Caco-2 (cell line): ENCODE measurements around the gene SPR. TPM values are rescaled to one million over a fixed set of nuclear protein-coding genes. Genes with fewer than 3 reads are reported as not detected.

Experiments
- BruUV-seq: library from RNA; stranded (reverse); fragments of 400-500 nt; replicated peaks from 2 replicates; lab custom pipeline; 2021; lab: Mats Ljungman, UMichigan
- CTCF ChIA-PET: fragments of 300-600 bp; sonication (Branson Sonifier 250); formaldehyde crosslinking; loops from one replicate; lab custom pipeline; 2022; ENCODE audit warnings: antibody characterized with exemption; lab: Charles Lee
- POLR2A ChIA-PET: fragments of 300-600 bp; sonication (Branson Sonifier 250); formaldehyde crosslinking; loops from one replicate; lab custom pipeline; 2022; ENCODE audit warnings: antibody characterized with exemption; lab: Charles Lee
- DNase-seq, 2 experiments: peaks; one replicate each; pipeline versions ENCODE4 v3.0.0 to v3.0.0-alpha.2; 2020 to 2022
- H3K27me3 ChIP-seq: replicated peaks from 2 replicates; pipeline ENCODE4 v1.6.0; 2011; ENCODE audit warnings: low read length; ENCODE audit not compliant: control insufficient read depth, insufficient read depth
- H3K36me3 ChIP-seq: 2 replicates; pipeline ENCODE4 v1.5.1; 2011; ENCODE audit warnings: low read length; ENCODE audit not compliant: control insufficient read depth, insufficient read depth
- H3K4me1 ChIP-seq: fragments of 250-450 bp; sonication (Bioruptor Pico); 2 replicates; pipeline ENCODE4 v1.5.1; 2020; ENCODE audit warnings: mild to moderate bottlenecking
- H3K4me3 ChIP-seq: 2 replicates; pipeline ENCODE4 v1.5.1; 2011; ENCODE audit warnings: low read depth, mild to moderate bottlenecking, control low read depth, low read length
- H3K9me3 ChIP-seq: fragments of 250-450 bp; sonication (Bioruptor Pico); 2 replicates; pipeline ENCODE4 v1.5.1; 2020; ENCODE audit warnings: mild to moderate bottlenecking, moderate library complexity
- H3K27ac Mint-ChIP-seq: one replicate; pipeline ENCODE4 v1.8.0; 2022; ENCODE audit warnings: mixed read lengths; ENCODE audit not compliant: unreplicated experiment
- H3K27me3 Mint-ChIP-seq: one replicate; pipeline ENCODE4 v1.8.0; 2022; ENCODE audit warnings: mixed read lengths; ENCODE audit not compliant: insufficient read depth, unreplicated experiment
- H3K36me3 Mint-ChIP-seq: one replicate; pipeline ENCODE4 v1.8.0; 2022; ENCODE audit warnings: mild to moderate bottlenecking, mixed read lengths; ENCODE audit not compliant: insufficient read depth, unreplicated experiment
- H3K4me1 Mint-ChIP-seq: one replicate; pipeline ENCODE4 v1.8.0; 2022; ENCODE audit warnings: low read depth, mixed read lengths; ENCODE audit not compliant: unreplicated experiment
- H3K4me3 Mint-ChIP-seq: one replicate; pipeline ENCODE4 v1.8.0; 2022; ENCODE audit warnings: mild to moderate bottlenecking, moderate library complexity, mixed read lengths; ENCODE audit not compliant: unreplicated experiment
- H3K9me3 Mint-ChIP-seq: one replicate; pipeline ENCODE4 v1.8.0; 2022; ENCODE audit warnings: mixed read lengths; ENCODE audit not compliant: unreplicated experiment
- CTCF ChIP-seq, 2 experiments: fragments of 200-600 bp in 1 of 2; IDR thresholded peaks; 1 replicate in 1 of 2; 2 replicates in 1 of 2; pipeline versions ENCODE4 v1.5.1 to v1.8.0; 2011 to 2022; ENCODE audit warnings: antibody characterized with exemption in 1 of 2, control low read depth in 1 of 2, inconsistent platforms in 1 of 2, low read depth in 1 of 2, low read length in 1 of 2, mild to moderate bottlenecking in 1 of 2, moderate library complexity in 1 of 2; ENCODE audit not compliant: insufficient read depth in 1 of 2, severe bottlenecking in 1 of 2, unreplicated experiment in 1 of 2
- intact Hi-C: fragments of 100-400 bp; cut with micrococcal nuclease; formaldehyde crosslinking; loops from one replicate; pipeline ENCODE4 v1.10.0; 2022; ENCODE audit not compliant: unreplicated experiment
- total RNA-seq: library from RNA; stranded (reverse); gene quantifications from 2 replicates; pipeline ENCODE4 v1.2.3, GENCODE V29; 2022

Gene SPR
- total RNA-seq, 1 experiment from 2014 or later: 49.6 TPM

GRCh38 chr2:72915907-72916742 lies 28.9 kb downstream of the SPR start:
- no peaks in the 10 kb centered on the region for H3K4me1 Mint-ChIP-seq
- Histone ChIP-seq H3K36me3 (no peaks in the 10 kb centered on the region), H3K4me3 (peak overlapping the region; percentile 61), H3K27me3 (peaks cover 4% of the 10 kb centered on the region), H3K4me1 (peaks cover 19% of the 10 kb centered on the region; the same call in 1 of the 2 replicates), H3K9me3 (no peaks in the 10 kb centered on the region)
- no peaks in the 10 kb centered on the region for H3K9me3 Mint-ChIP-seq
- no peak for TF ChIP-seq CTCF (IDR thresholded peaks at IDR 0.05; ENCODE audit: insufficient read depth in 1 of 2, low read depth in 1 of 2, low read length in 1 of 2, severe bottlenecking in 1 of 2, unreplicated experiment in 1 of 2)
- peak overlapping the region; percentile 83 for H3K4me3 Mint-ChIP-seq
- no TSS peak for BruUV-seq
- POLR2A ChIA-PET: no interaction called here
- no peaks in the 10 kb centered on the region for H3K36me3 Mint-ChIP-seq
- no peak overlapping the region for H3K27ac Mint-ChIP-seq
- CTCF ChIA-PET: interaction anchor here (0.7 to 3.1 kb wide), 4 partner anchors 18 to 134 kb away, joined by 3 to 18 read pairs (median 8); partner anchors contain the start of gene SPR
- DNase-seq: peak; percentile 84 to 87
- H3K27me3 Mint-ChIP-seq: peaks cover 34% of the 10 kb centered on the region
- intact Hi-C loops: loop anchor here (1.0 to 5.0 kb wide), 2 partner anchors 29 to 196 kb away; partner anchors contain the start of genes RAB11FIP5 and SPR

DNA sequence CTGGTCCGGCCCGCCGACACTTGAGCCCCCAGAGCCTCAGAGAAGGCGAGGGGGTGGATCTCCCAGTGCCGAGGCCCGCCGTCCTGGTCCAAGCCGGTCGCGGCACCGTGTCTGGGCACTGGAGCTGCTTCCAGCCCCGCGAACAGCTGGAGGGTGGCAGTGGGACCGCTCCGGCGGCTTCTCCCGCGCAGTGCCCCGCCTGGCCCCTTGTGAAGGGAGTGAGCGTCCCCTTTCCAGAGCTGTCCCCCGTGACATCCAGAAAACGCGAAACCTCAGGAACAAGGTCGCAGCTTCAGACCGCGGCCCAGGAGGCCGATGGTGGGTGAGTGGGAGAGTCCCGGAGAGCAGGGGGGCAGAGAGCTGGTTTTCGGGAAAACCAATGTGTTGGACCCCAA lies 29.5 kb downstream of the SPR start:
- Mint-ChIP-seq H3K36me3 (no peaks in the 10 kb centered on the region), H3K27me3 (peaks cover 29% of the 10 kb centered on the region), H3K9me3 (no peaks in the 10 kb centered on the region), H3K27ac (no peak overlapping the region), H3K4me1 (no peaks in the 10 kb centered on the region), H3K4me3 (peak overlapping the region; percentile 83)
- TF ChIP-seq CTCF (IDR thresholded peaks at IDR 0.05; ENCODE audit: insufficient read depth in 1 of 2, low read depth in 1 of 2, low read length in 1 of 2, severe bottlenecking in 1 of 2, unreplicated experiment in 1 of 2): no peak
- no peak for DNase-seq
- intact Hi-C loops: loop anchor here (1.0 to 5.0 kb wide), 2 partner anchors 29 to 196 kb away; partner anchors contain the start of genes RAB11FIP5 and SPR
- H3K4me3 ChIP-seq: peak overlapping the region; percentile 61
- POLR2A ChIA-PET: no interaction called here
- H3K4me1 ChIP-seq: peaks cover 19% of the 10 kb centered on the region; the same call in 1 of the 2 replicates
- no peaks in the 10 kb centered on the region for H3K36me3 ChIP-seq
- CTCF ChIA-PET: interaction anchor here (0.7 to 3.1 kb wide), 5 partner anchors 18 to 135 kb away, joined by 3 to 18 read pairs (median 8); partner anchors contain the start of gene SPR
- no TSS peak for BruUV-seq
- H3K27me3 ChIP-seq: peaks cover 5% of the 10 kb centered on the region
- H3K9me3 ChIP-seq: no peaks in the 10 kb centered on the region

DNA sequence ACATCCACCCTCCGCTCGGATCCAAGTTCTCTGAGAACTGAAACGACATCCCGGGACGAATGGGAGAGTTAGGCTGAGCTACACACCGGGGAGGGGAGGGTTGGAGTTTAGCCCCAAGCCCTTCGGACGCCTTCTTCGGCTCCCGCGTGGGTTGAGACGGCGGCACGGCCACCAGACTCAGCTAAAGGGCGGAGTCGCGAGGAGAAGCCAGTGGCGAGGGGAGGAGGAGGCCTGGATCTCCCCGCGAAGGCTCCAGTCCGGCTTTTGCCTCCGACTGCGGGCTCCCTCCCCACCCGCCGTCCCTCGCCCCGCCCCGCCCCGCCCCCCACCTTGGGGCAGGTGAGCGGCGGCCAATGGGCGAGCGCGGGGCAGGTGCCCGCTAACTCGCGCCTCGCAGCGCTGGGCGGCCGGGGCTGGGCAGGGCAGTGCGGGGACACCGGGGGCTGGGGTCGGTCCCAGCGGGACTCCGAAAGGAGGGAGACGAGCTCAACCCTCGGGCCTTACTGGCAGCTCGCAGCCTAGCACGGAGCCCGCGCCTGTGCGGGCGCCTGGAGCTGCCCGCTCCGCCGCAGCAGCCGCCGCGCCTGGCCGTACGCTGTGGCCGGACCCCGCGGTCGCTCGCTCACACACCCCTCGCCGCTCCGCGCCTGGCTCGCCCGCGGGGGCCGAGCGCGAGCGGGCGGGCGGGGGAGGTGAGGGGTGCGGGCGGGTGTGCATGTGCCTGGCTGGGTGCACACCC lies 30.1 kb downstream of the SPR start, which contains the start of gene EMX1:
TSS of gene EMX1 (plus strand) at position 382 of the 739 bp plus-strand sequence. CDS start at position 716, 334 bp downstream.
- Mint-ChIP-seq H3K9me3 (no peaks in the 10 kb centered on the region), H3K36me3 (no peaks in the 10 kb centered on the region), H3K27me3 (peaks cover 29% of the 10 kb centered on the region), H3K27ac (no peak within 1 kb of the TSS), H3K4me1 (no peaks in the 10 kb centered on the region), H3K4me3 (peak within 1 kb of the TSS; percentile 83)
- DNase-seq: peak; percentile 89 to 91
- no TSS peak for BruUV-seq
- ChIA-PET CTCF (interaction anchor here (0.5 to 3.1 kb wide), 9 partner anchors 17 to 285 kb away, joined by 3 to 18 read pairs (median 3); partner anchors contain the start of gene SPR), POLR2A (no interaction called here)
- no peak for TF ChIP-seq CTCF (IDR thresholded peaks at IDR 0.05; ENCODE audit: insufficient read depth in 1 of 2, low read depth in 1 of 2, low read length in 1 of 2, severe bottlenecking in 1 of 2, unreplicated experiment in 1 of 2)
- Histone ChIP-seq H3K4me3 (peak within 1 kb of the TSS; percentile 61), H3K9me3 (no peaks in the 10 kb centered on the region), H3K36me3 (no peaks in the 10 kb centered on the region), H3K4me1 (peaks cover 19% of the 10 kb centered on the region; the same call in 1 of the 2 replicates), H3K27me3 (peaks cover 6% of the 10 kb centered on the region)
- intact Hi-C loops: loop anchor here (5.0 kb wide), 1 partner anchor 195 kb away; the partner anchor contains the start of gene RAB11FIP5
